ENCODE results near the gene GSN.

GSN gene

DNA sequence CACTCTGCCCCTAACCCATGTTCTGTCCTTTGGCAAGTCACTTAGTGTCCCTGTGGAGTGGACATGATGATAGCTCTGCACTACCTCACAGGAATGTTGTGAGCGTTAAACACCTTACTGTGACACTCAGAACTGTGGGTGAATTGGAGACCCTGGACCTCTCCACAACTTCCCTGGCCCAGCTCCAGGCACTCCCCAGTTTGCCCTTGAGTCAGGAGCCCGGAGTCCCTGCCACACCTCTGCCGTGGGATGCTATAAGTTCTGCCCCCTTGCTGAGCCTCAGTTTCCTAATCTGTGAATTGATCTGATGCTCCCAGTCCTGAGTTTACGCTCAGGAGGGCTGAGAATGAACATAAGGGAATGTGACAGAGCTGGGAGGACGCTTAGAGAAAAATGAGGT, 34.4 kb downstream of the GSN start:
- no peak for DNase-seq (ENCODE audit: low read depth in 1 of 2, low spot score in 1 of 2)

DNA sequence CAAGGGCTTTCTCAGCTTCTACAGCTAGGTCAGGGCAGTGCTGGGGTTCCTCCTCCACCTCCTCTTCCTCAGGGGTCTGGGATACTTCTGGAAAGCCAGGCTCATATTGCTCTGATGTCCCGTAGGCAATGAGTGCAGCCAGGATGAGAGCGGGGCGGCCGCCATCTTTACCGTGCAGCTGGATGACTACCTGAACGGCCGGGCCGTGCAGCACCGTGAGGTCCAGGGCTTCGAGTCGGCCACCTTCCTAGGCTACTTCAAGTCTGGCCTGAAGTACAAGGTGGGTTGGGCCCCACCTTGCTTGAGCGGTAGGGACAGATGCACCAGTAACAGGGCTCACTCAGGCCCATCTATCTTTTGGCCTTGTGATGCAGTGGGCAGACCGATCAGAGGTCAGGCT, 34.8 kb downstream of the GSN start:
- no peak for DNase-seq (ENCODE audit: low read depth in 1 of 2, low spot score in 1 of 2)

- DNase-seq (ENCODE audit: low read depth in 1 of 2, low spot score in 1 of 2) = no peak
Measured at GRCh38 chr9:121303456-121304451, 35.8 kb downstream of the GSN start.

GRCh38 chr9:121304707-121305106, 36.7 kb downstream of the GSN start:
- DNase-seq (ENCODE audit: low read depth in 1 of 2, low spot score in 1 of 2) = no peak

DNA sequence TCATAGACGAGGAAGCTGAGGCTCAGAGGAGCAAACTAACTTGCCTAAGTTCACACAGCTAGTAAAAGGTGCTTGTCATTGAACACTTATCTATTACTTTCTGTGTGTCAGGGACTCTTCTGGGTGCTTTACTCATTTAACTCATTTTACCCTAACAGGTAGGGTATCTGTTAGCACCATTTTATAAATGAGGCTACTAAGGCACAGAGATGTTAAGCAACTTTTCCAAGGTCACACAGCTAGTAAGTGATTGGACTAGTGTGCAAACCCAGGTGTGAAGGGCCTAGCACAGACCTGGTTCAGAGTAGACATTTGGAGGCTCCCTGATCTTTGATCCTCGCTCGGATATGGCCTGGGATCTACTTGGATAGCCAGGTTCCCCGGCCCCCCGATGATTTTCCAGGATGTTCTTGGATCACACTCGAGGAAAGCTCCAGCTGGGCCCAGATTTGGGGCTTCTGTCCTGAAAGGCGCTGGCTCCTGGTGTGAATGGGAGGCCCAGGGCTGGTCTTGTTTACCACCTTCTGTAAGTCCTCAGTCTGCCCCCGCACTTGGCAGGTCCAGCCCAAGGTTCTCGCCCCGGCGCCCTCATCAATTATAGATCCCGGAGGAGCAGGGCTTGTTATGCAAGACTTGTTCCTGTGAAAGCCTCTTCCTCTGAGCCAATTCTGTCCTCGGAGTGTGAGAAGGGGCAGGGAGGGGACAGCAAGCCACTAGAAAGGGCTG, 37.5 kb downstream of the GSN start:
- DNase-seq (ENCODE audit: low read depth in 1 of 2, low spot score in 1 of 2) = no peak

DNA sequence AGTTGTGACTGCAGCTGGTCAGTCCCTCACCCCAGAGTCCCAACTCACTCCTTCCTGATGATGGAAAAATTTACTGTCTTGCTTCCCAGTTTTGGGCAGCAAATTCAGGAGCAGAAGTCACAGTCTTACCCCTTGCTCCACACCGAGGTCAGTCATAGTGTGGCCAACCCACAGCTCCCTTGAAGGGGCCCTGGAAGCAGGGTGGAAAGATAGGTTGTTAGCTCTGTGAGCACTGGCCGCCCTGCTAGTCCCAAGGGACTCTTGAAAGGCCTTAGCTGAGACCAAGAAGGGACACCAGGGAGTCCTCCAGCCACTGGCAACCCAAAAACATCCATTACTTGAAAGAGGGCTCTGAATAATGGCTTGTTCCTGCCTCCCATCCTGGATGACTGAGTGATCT, 40.0 kb downstream of the GSN start:
- DNase-seq (ENCODE audit: low read depth in 1 of 2, low spot score in 1 of 2) = no peak

DNA sequence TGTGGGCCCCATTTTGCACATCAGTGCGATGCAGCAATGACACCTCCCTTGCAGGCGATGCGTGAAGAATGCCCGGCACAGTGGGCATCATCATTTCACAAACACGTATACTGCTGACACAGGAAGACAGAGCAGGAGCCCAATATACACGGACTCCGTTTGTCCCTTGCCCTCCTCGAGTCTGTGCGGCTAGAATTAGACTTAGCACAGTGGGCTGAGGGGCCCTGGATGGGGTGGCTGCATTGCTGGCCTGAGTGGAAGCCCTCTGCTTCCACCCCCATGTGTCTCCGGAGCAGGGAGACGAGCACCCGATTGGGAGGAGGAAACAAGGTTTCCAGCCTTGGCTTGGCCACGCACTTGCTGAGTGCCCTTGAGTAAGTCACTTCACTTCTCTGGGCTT, 40.8 kb downstream of the GSN start:
- no peak for DNase-seq (ENCODE audit: low read depth in 1 of 2, low spot score in 1 of 2)

- no peak for DNase-seq (ENCODE audit: low read depth in 1 of 2, low spot score in 1 of 2)
Measured at GRCh38 chr9:121309171-121309570, 41.2 kb downstream of the GSN start.

DNA sequence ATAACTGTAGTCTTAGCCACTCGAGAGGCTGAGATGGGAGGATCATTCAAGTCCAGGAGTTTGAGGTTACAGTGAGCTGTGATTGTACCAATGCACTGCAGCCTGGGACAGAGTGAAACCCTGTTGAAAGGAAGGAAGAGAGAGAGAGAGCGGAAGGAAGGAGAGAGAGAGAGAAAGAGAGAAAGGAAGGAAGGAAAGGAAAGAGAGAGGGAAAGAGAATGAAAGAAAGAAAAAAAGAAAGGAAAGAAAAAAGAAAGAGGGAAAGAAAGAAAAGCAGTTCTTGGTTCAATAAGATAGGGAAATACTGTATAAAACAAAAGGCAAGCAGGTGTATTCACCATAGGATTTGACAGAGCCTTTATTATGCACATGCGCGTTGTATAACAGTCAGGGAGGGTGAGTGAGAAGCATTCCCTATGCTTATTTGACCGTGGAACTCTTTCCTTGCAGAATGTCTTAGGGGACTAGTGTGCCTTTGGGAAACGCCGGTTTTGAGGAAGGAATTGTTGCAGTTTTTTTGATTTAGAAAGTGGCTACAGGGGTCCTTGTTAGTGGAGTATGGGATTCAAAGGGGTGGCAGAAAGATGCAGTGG, 42.0 kb downstream of the GSN start:
- DNase-seq (ENCODE audit: low read depth in 1 of 2, low spot score in 1 of 2) = no peak

DNA sequence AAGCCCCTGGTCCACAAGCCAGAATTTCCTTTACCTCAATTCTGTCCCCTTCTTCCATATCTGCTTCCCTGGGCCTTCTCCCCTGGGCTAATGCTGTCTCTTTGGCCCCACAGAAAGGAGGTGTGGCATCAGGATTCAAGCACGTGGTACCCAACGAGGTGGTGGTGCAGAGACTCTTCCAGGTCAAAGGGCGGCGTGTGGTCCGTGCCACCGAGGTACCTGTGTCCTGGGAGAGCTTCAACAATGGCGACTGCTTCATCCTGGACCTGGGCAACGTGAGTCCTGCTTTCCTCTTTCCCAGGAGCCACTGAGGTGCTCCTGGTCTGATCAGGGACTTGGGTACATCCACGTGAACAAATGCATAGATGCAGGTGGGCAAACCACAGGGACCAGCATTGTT, 42.6 kb downstream of the GSN start:
- no peak for DNase-seq (ENCODE audit: low read depth in 1 of 2, low spot score in 1 of 2)

GRCh38 chr9:121312169-121312568, 44.2 kb downstream of the GSN start:
- no peak for DNase-seq (ENCODE audit: low read depth in 1 of 2, low spot score in 1 of 2)

DNA sequence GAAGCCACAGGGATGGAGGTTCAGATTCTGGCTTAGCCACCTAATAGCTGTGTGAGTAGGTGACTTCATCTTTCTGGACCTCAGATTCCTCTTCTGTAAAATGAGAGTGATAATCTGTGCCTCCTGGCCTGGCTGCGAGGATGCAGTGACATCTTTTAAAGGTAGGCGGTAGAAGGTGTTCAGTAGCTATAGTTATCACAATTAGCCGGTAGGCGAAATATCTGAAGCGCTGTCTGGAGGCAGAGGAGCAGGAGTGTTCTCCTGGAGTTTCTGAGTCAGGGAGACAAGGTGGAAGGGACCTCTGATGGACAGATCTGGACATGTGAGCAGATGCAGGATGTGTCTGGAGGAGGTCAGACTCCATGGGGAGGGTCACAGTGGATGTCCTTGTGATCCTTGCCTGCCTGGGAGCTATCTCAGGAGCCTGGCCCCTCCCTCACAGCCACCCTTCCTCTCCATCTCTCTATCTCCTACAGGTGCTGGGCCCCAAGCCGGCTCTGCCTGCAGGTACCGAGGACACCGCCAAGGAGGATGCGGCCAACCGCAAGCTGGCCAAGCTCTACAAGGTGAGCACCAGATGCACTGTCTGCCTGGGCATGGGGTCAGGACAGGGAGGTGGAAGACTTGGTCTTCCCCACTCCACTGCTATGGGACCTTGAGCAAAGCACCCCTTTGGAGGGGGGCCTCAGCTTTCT, 45.6 kb downstream of the GSN start:
- DNase-seq (ENCODE audit: low read depth in 1 of 2, low spot score in 1 of 2) = no peak

DNA sequence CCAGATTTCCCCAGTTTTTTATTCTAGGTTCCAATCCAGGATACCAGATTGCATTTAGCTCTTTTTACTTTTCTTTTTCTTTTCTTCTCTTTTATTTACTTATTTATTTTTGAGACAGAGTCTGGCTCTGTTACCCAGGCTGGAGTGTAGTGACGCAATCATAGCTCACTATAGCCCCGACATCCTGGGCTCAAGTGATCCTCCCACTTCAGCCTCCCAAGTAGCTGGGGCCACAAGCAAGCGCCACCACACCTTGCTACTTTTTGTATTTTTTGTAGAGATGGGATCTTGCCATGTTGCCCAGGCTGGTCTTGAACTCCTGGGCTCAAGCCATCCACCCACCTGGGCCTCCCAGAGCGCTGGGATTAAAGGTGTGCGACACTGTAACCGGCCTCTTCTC, 48.4 kb downstream of the GSN start:
- no peak for DNase-seq (ENCODE audit: low read depth in 1 of 2, low spot score in 1 of 2)

DNA sequence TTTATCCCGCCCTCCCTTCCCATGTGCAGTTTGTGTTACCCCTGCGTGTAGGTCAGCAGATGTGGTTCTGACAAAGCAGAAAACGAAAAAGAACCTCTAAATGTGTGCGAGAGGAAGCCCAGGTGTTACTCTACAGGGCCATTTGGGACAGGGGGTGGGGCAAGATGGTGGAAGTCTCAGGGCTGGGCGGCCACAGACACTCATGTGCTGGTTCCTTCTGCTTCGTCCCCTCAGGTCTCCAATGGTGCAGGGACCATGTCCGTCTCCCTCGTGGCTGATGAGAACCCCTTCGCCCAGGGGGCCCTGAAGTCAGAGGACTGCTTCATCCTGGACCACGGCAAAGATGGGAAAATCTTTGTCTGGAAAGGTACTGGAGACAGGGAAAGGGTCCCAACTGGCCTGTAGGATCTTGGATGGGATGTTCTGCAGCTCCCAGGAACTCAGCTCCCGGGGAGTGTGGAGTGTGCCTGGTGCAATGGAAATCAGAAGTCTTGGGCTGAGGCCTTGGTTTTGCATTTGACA, 49.0 kb downstream of the GSN start:
- no peak for DNase-seq (ENCODE audit: low read depth in 1 of 2, low spot score in 1 of 2)

- DNase-seq (ENCODE audit: low read depth in 1 of 2, low spot score in 1 of 2) = no peak
Measured at GRCh38 chr9:121317737-121318630, 50.0 kb downstream of the GSN start.

DNA sequence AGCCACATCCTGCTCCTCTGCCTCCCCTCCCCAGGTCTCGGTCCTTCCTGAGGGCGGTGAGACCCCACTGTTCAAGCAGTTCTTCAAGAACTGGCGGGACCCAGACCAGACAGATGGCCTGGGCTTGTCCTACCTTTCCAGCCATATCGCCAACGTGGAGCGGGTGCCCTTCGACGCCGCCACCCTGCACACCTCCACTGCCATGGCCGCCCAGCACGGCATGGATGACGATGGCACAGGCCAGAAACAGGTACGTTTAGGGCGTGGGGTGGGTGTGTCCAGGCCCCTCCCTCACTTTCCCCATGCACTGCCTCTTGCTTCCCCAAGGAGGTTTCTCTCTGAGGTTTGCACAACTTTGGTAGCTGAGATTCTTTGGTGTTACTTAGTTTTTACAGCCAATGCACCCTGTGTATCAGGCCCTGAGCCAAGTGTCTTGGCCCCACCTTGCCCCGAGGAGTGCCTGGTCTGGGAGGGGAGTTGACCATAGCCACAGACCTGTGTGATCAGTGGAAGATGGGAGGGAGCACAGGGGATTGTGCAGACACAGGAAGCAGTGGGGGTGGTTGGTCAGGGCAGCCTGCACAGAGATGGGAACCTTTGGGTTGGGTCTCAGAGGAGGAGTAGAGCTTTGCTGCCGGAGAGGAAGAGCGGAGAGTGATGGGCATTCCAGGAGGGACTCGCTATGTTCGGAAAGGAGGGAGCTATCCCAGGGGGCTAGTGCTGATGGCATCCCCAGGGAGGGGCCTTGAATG, 50.8 kb downstream of the GSN start:
- DNase-seq (ENCODE audit: low read depth in 1 of 2, low spot score in 1 of 2) = no peak

DNA sequence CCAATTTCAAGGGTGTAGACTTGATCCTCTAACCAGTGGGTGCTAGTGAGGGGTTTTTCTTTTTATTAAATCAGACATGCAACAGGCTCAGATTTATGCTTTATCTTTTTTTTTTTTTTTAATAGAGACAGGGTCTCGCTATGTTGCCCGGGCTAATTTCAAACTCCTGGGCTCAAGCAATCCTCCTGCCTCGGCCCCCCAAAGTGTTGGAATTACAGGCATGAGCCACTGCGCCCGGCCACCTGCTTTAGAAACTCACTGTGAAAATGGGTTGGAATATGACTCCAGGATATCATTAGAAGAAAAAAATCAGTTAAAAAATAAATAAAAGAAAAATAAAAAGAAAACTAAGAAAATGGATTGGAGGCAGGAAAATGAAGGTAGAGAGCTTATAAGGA, 51.4 kb downstream of the GSN start:
- DNase-seq (ENCODE audit: low read depth in 1 of 2, low spot score in 1 of 2) = no peak

- DNase-seq (ENCODE audit: low read depth in 1 of 2, low spot score in 1 of 2) = no peak
Measured at GRCh38 chr9:121321016-121321503, 53.1 kb downstream of the GSN start.

GRCh38 chr9:121322037-121322736, 54.2 kb downstream of the GSN start:
- no peak for DNase-seq (ENCODE audit: low read depth in 1 of 2, low spot score in 1 of 2)

Measured in activated CD4-positive, alpha-beta T cell treated with anti-CD3 and anti-CD28 coated beads, Interleukin-2, amount 50 U/mL, for 24 hours (primary cell).